ENCODE data around the gene EP300. TPM values are rescaled to one million over a fixed set of nuclear protein-coding genes. Genes with fewer than 3 reads are reported as not detected.

The EP300 gene
- polyA plus RNA-seq, 1 experiment, result 13.0 TPM

GRCh38 chr22:41147722-41148121 is 55.3 kb downstream of the EP300 start:
- TF ChIP-seq CTCF (IDR thresholded peaks at IDR 0.05; ENCODE audit: insufficient read depth, low read depth, low read length), result no peak
- Histone ChIP-seq H3K27me3 (ENCODE audit: control insufficient read depth, insufficient read depth, low read length) (no peaks in the 10 kb centered on the region), H3K36me3 (ENCODE audit: control insufficient read depth, insufficient read depth, low read length) (peaks cover 22% of the 10 kb centered on the region), H3K4me3 (ENCODE audit: low read depth, low read length) (no peak overlapping the region)
- CTCF ChIA-PET, result no interaction called here
- no peak for DNase-seq (ENCODE audit: low read depth)
- POLR2A ChIA-PET, result no interaction called here

- H3K27me3 ChIP-seq (ENCODE audit: control insufficient read depth, insufficient read depth, low read length), result no peaks in the 10 kb centered on the region
- ChIA-PET POLR2A (no interaction called here), CTCF (interaction anchor here (0.8 to 1.0 kb wide), 2 partner anchors 8 to 18 kb away, joined by 3 to 4 read pairs; no protein-coding TSS in a partner anchor)
- no peak overlapping the region for H3K4me3 ChIP-seq (ENCODE audit: low read depth, low read length)
- no peak for DNase-seq (ENCODE audit: low read depth)
- peaks cover 26% of the 10 kb centered on the region for H3K36me3 ChIP-seq (ENCODE audit: control insufficient read depth, insufficient read depth, low read length)
- TF ChIP-seq CTCF (IDR thresholded peaks at IDR 0.05; ENCODE audit: insufficient read depth, low read depth, low read length), result no peak
Observed at GRCh38 chr22:41152902-41153301, 60.5 kb downstream of the EP300 start.

- no peak for DNase-seq (ENCODE audit: low read depth)
- Histone ChIP-seq H3K27me3 (ENCODE audit: control insufficient read depth, insufficient read depth, low read length) (no peaks in the 10 kb centered on the region), H3K4me3 (ENCODE audit: low read depth, low read length) (no peak overlapping the region), H3K36me3 (ENCODE audit: control insufficient read depth, insufficient read depth, low read length) (peaks cover 22% of the 10 kb centered on the region)
- TF ChIP-seq CTCF (IDR thresholded peaks at IDR 0.05; ENCODE audit: insufficient read depth, low read depth, low read length), result no peak
- CTCF ChIA-PET, result no interaction called here
- POLR2A ChIA-PET, result no interaction called here
Observed at GRCh38 chr22:41157083-41157482, 64.7 kb downstream of the EP300 start.

DNA sequence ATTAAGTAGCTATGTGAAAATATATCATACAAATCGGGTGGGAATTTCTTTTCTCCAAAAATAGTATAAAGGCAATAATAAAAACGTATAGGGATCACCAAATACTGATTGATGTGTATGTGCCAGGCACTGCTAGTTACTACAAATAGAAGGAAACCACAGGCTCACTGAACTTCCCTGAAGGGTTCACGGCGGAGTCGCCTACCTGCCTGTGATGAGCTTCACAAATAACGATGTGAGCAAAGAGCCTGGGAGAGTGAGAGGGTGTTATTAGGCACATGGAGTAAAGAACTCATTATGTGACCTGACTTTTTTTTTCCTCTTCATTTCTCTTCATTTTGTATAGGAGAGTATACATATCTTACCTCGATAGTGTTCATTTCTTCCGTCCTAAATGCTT is 76.8 kb downstream of the EP300 start:
- no peak overlapping the region for H3K4me3 ChIP-seq (ENCODE audit: low read depth, low read length)
- ChIA-PET CTCF (no interaction called here), POLR2A (interaction anchor here (0.6 kb wide), 1 partner anchor 374 kb away, joined by 3 read pairs; no protein-coding TSS in a partner anchor)
- H3K36me3 ChIP-seq (ENCODE audit: control insufficient read depth, insufficient read depth, low read length), result peaks cover 21% of the 10 kb centered on the region
- no peaks in the 10 kb centered on the region for H3K27me3 ChIP-seq (ENCODE audit: control insufficient read depth, insufficient read depth, low read length)
- TF ChIP-seq CTCF (IDR thresholded peaks at IDR 0.05; ENCODE audit: insufficient read depth, low read depth, low read length), result no peak
- DNase-seq (ENCODE audit: low read depth), result no peak

- POLR2A ChIA-PET, result no interaction called here
- Histone ChIP-seq H3K36me3 (ENCODE audit: control insufficient read depth, insufficient read depth, low read length) (peaks cover 26% of the 10 kb centered on the region), H3K27me3 (ENCODE audit: control insufficient read depth, insufficient read depth, low read length) (no peaks in the 10 kb centered on the region), H3K4me3 (ENCODE audit: low read depth, low read length) (no peak overlapping the region)
- CTCF ChIA-PET, result interaction anchor here (1.3 kb wide), 1 partner anchor 249 kb away, joined by 5 read pairs; no protein-coding TSS in a partner anchor
- TF ChIP-seq CTCF (IDR thresholded peaks at IDR 0.05; ENCODE audit: insufficient read depth, low read depth, low read length), result no peak
- no peak for DNase-seq (ENCODE audit: low read depth)
Observed at GRCh38 chr22:41171996-41172395, 79.6 kb downstream of the EP300 start.
